ENCODE data around the gene SLU7. TPM values are rescaled to one million over a fixed set of nuclear protein-coding genes. Genes with fewer than 3 reads are reported as not detected.
A peak's percentile ranks its signal among the peaks of the same experiment; 100 is the strongest.

Gene SLU7
- total RNA-seq, 1 experiment from 2014 or later = 43.6 TPM

DNA sequence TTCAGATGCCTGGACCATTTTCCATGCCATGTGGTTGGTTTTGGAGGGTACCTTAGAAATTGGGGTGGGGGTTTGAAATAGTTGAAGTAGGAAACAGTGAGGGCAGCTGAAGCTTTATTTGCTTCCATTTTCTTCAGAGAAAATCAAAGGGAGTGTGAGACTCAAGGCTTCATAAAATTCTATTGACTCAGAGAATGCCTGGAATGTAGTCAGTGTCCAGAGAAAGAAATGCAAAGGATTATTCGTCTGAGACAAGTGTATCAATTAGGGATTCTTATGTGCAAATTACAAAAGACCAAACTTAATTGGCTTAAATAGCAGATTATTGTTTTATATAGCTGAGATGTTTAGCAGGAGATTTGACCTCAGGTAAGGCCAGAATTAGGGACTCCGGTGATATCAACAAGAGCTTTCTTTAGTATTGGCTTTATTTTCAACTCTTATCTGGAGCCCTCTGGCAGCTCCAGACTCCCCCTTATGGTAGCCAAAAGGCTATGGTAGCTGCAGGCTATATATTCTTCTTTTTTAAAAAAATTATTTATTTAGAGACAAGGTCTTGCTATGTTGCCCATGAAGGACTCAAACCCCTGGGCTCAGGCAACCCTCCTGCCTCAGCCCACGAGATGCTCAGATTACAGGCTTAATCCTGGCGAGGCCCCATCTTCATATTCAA, 41.6 kb upstream of the SLU7 start:
- RAD21 ChIA-PET (ENCODE audit: low non-redundant PET in 1 of 2, low total read pairs in 2 of 2, uncharacterized antibody in 2 of 2, unreplicated experiment in 2 of 2) = interaction anchor here in 1 of 2 experiments (1.0 kb wide), 1 partner anchor 22 kb away, joined by 3 read pairs; no protein-coding TSS in a partner anchor
- ATAC-seq (peak; percentile 60), DNase-seq (ENCODE audit: low read depth, low spot score) (no peak)
- POLR2A ChIA-PET = no interaction called here
- H2AFZ ChIP-seq (ENCODE audit: low read depth, low read length, poor library complexity, severe bottlenecking) = no peak overlapping the region
- BruUV-seq (replicated peaks) = no TSS peak
- H3K36me3 ChIP-seq (ENCODE audit: control insufficient read depth in 1 of 2, insufficient read depth in 2 of 2, low read length in 2 of 2) = no peaks in the 10 kb centered on the region
- CTCF ChIA-PET = interaction anchor here (1.0 to 1.1 kb wide), 2 partner anchors 20 to 21 kb away, joined by 3 read pairs; no protein-coding TSS in a partner anchor
- no peaks in the 10 kb centered on the region for H3K79me2 ChIP-seq (ENCODE audit: insufficient read depth, low read length)
- intact Hi-C loops (cut with micrococcal nuclease) = no loop called here
- no peak overlapping the region for H3K9ac ChIP-seq (ENCODE audit: low read length)
- peaks cover 4% of the 10 kb centered on the region; the same call in 1 of the 2 replicates for H3K27me3 ChIP-seq (ENCODE audit: insufficient read depth, low read length)
- no peak overlapping the region for H3K27ac ChIP-seq (ENCODE audit: low read depth, low read length)
- H3K4me2 ChIP-seq (ENCODE audit: low read length) = no peak overlapping the region
- TF ChIP-seq YY1 (IDR thresholded peaks at IDR 0.05; ENCODE audit: extremely low read depth, insufficient replicate concordance, low read depth, low read length) (no peak), TCF7L2 (IDR thresholded peaks at IDR 0.05; ENCODE audit: borderline replicate concordance, extremely low read depth, insufficient read depth, insufficient read length) (no peak), RAD21 (IDR thresholded peaks at IDR 0.05; ENCODE audit: low read depth) (peak; percentile 17; the same call in 1 of the 2 replicates), FOSL1 (IDR thresholded peaks at IDR 0.05; ENCODE audit: low read depth) (no peak), JUND (IDR thresholded peaks at IDR 0.05) (no peak)
- TF ChIP-seq, protein P1, sequence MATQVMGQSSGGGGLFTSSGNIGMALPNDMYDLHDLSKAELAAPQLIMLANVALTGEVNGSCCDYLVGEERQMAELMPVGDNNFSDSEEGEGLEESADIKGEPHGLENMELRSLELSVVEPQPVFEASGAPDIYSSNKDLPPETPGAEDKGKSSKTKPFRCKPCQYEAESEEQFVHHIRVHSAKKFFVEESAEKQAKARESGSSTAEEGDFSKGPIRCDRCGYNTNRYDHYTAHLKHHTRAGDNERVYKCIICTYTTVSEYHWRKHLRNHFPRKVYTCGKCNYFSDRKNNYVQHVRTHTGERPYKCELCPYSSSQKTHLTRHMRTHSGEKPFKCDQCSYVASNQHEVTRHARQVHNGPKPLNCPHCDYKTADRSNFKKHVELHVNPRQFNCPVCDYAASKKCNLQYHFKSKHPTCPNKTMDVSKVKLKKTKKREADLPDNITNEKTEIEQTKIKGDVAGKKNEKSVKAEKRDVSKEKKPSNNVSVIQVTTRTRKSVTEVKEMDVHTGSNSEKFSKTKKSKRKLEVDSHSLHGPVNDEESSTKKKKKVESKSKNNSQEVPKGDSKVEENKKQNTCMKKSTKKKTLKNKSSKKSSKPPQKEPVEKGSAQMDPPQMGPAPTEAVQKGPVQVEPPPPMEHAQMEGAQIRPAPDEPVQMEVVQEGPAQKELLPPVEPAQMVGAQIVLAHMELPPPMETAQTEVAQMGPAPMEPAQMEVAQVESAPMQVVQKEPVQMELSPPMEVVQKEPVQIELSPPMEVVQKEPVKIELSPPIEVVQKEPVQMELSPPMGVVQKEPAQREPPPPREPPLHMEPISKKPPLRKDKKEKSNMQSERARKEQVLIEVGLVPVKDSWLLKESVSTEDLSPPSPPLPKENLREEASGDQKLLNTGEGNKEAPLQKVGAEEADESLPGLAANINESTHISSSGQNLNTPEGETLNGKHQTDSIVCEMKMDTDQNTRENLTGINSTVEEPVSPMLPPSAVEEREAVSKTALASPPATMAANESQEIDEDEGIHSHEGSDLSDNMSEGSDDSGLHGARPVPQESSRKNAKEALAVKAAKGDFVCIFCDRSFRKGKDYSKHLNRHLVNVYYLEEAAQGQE (IDR thresholded peaks at IDR 0.05; ENCODE audit: low read depth) = no peak
- TF ChIP-seq, protein P2, sequence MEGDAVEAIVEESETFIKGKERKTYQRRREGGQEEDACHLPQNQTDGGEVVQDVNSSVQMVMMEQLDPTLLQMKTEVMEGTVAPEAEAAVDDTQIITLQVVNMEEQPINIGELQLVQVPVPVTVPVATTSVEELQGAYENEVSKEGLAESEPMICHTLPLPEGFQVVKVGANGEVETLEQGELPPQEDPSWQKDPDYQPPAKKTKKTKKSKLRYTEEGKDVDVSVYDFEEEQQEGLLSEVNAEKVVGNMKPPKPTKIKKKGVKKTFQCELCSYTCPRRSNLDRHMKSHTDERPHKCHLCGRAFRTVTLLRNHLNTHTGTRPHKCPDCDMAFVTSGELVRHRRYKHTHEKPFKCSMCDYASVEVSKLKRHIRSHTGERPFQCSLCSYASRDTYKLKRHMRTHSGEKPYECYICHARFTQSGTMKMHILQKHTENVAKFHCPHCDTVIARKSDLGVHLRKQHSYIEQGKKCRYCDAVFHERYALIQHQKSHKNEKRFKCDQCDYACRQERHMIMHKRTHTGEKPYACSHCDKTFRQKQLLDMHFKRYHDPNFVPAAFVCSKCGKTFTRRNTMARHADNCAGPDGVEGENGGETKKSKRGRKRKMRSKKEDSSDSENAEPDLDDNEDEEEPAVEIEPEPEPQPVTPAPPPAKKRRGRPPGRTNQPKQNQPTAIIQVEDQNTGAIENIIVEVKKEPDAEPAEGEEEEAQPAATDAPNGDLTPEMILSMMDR (IDR thresholded peaks at IDR 0.05 in 2 of 3, conservative IDR thresholded peaks at IDR 0.05 in 1 of 3; ENCODE audit: borderline replicate concordance in 1 of 3, insufficient read depth in 1 of 3, low read depth in 2 of 3, low read length in 2 of 3) = peak in 2 of 3 experiments; percentile 11 to 38; a peak in 2 of 6 replicates
- H3K4me1 ChIP-seq (ENCODE audit: control insufficient read depth in 1 of 2, insufficient read depth in 2 of 2, low read length in 2 of 2) = no peaks in the 10 kb centered on the region
- no peaks in the 10 kb centered on the region for H3K9me2 ChIP-seq (ENCODE audit: insufficient read depth)
- H3K4me3 ChIP-seq (replicated peaks in 1 of 2; ENCODE audit: low read depth in 1 of 2, low read length in 2 of 2) = no peak overlapping the region
- H3K9me3 ChIP-seq (ENCODE audit: control insufficient read depth in 1 of 2, insufficient read depth in 1 of 2, low read depth in 1 of 2, low read length in 2 of 2) = no peaks in the 10 kb centered on the region
- no peaks in the 10 kb centered on the region for H4K20me1 ChIP-seq (ENCODE audit: insufficient read depth)
